ENCODE results near the gene KRT75. TPM values are rescaled to one million over a fixed set of nuclear protein-coding genes. Genes with fewer than 3 reads are reported as not detected.

The KRT75 gene
- total RNA-seq, 1 experiment from 2014 or later: not detected

DNA sequence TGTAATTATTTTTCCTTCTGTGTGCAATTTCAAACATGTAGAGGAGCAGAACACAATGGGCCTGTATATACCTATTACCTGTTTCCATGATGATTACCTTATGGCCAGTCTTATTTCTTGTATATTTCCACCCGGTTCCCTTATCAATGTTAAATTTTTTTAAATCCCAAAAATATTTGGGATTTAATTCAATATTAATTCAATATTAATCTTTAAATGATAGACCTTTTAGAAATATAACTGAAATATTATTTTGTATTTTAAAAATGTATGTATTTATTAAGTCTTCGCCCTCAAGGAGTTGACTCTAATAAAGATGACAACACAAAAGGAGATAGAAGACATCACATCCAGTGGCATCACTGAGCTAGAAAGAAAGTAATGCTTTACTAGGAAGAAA is 40.0 kb upstream of the KRT75 start:
- peaks cover 3% of the 10 kb centered on the region for H3K27me3 ChIP-seq (replicated peaks; ENCODE audit: insufficient read depth, low read depth, low read length, poor library complexity)
- intact Hi-C loops (cut with micrococcal nuclease; ENCODE audit: unreplicated experiment): no loop called here
- no peaks in the 10 kb centered on the region for H3K4me1 ChIP-seq (ENCODE audit: insufficient read depth, low read length, poor library complexity, severe bottlenecking)
- no peak overlapping the region for H3K4me3 ChIP-seq (ENCODE audit: low read depth, low read length, poor library complexity, severe bottlenecking)
- no peak for DNase-seq (ENCODE audit: low spot score)
- POLR2A ChIA-PET (ENCODE audit: low non-redundant PET): no interaction called here
- H3K36me3 ChIP-seq (ENCODE audit: insufficient read depth, low read length, poor library complexity, severe bottlenecking): no peaks in the 10 kb centered on the region
- BruUV-seq (replicated peaks): no TSS peak
- CTCF ChIA-PET: no interaction called here
- no peak for TF ChIP-seq EZH2 (IDR thresholded peaks at IDR 0.05; ENCODE audit: borderline replicate concordance, low read depth, low read length, poor library complexity, severe bottlenecking)
- TF ChIP-seq CTCF (conservative IDR thresholded peaks at IDR 0.05; ENCODE audit: low read depth, low read length): no peak
- H3K27ac ChIP-seq (ENCODE audit: low read depth, low read length, poor library complexity, severe bottlenecking): no peak overlapping the region
- no peaks in the 10 kb centered on the region for H3K9me3 ChIP-seq (ENCODE audit: low read depth, low read length, poor library complexity, severe bottlenecking)

DNA sequence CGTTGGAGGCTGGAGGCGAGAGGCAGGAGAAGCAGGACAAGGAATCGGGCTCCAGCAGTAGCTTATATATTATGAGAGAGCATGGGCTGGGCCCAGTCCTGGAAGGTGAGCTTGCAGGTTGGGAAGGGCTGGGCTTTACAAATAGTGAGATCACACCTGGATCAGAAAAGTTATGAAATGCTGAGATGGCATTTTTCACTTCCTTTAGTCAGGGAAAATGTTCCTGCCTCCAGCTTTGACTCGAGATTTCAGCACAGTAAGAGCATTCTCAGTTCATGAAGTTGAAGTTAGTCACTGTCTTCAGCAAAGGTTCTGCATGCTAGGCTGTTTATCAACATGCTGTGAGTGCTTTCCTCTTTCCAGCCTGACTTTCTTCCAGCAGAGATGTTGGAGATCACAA is 39.6 kb upstream of the KRT75 start, which contains the start of gene KRT6C:
Gene KRT6C, minus strand, starts transcription at position 38 of the 400 bp plus-strand sequence. CDS start 68 bp downstream, outside the sequence.
- TF ChIP-seq CTCF (conservative IDR thresholded peaks at IDR 0.05; ENCODE audit: low read depth, low read length) (no peak), EZH2 (IDR thresholded peaks at IDR 0.05; ENCODE audit: borderline replicate concordance, low read depth, low read length, poor library complexity, severe bottlenecking) (no peak)
- intact Hi-C loops (cut with micrococcal nuclease; ENCODE audit: unreplicated experiment): no loop called here
- Histone ChIP-seq H3K4me3 (ENCODE audit: low read depth, low read length, poor library complexity, severe bottlenecking) (no peak within 1 kb of the TSS), H3K27ac (ENCODE audit: low read depth, low read length, poor library complexity, severe bottlenecking) (no peak within 1 kb of the TSS), H3K27me3 (replicated peaks; ENCODE audit: insufficient read depth, low read depth, low read length, poor library complexity) (peaks cover 3% of the 10 kb centered on the region), H3K9me3 (ENCODE audit: low read depth, low read length, poor library complexity, severe bottlenecking) (no peaks in the 10 kb centered on the region), H3K36me3 (ENCODE audit: insufficient read depth, low read length, poor library complexity, severe bottlenecking) (no peaks in the 10 kb centered on the region), H3K4me1 (ENCODE audit: insufficient read depth, low read length, poor library complexity, severe bottlenecking) (no peaks in the 10 kb centered on the region)
- no TSS peak for BruUV-seq (replicated peaks)
- ChIA-PET POLR2A (ENCODE audit: low non-redundant PET) (no interaction called here), CTCF (no interaction called here)
- no peak for DNase-seq (ENCODE audit: low spot score)

DNA sequence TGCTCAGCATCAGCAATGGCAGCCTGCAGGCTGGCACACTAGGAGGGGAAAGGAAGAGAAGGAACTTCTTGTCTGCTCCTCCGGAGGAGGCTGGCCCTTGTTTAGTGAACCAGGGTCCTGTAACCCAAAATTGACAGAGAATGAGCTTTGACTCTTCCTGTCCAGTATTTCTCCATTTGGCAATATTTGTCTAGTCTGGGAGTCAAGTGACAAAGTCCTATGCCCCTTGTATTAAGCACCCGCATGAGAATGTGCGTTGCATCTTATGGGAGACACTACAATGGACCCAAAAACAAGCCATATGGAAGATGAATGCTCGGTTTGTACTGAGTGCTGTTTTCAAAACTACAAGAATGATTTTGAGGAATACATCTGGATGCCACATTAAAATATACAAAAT is 35.7 kb upstream of the KRT75 start:
- no peak overlapping the region for H3K4me3 ChIP-seq (ENCODE audit: low read depth, low read length, poor library complexity, severe bottlenecking)
- intact Hi-C loops (cut with micrococcal nuclease; ENCODE audit: unreplicated experiment): no loop called here
- ChIA-PET CTCF (no interaction called here), POLR2A (ENCODE audit: low non-redundant PET) (no interaction called here)
- H3K27ac ChIP-seq (ENCODE audit: low read depth, low read length, poor library complexity, severe bottlenecking): no peak overlapping the region
- peaks cover 10% of the 10 kb centered on the region for H3K27me3 ChIP-seq (replicated peaks; ENCODE audit: insufficient read depth, low read depth, low read length, poor library complexity)
- H3K4me1 ChIP-seq (ENCODE audit: insufficient read depth, low read length, poor library complexity, severe bottlenecking): no peaks in the 10 kb centered on the region
- DNase-seq (ENCODE audit: low spot score): no peak
- BruUV-seq (replicated peaks): no TSS peak
- no peak for TF ChIP-seq EZH2 (IDR thresholded peaks at IDR 0.05; ENCODE audit: borderline replicate concordance, low read depth, low read length, poor library complexity, severe bottlenecking)
- no peak for TF ChIP-seq CTCF (conservative IDR thresholded peaks at IDR 0.05; ENCODE audit: low read depth, low read length)
- H3K36me3 ChIP-seq (ENCODE audit: insufficient read depth, low read length, poor library complexity, severe bottlenecking): no peaks in the 10 kb centered on the region
- no peaks in the 10 kb centered on the region for H3K9me3 ChIP-seq (ENCODE audit: low read depth, low read length, poor library complexity, severe bottlenecking)

Measured in A673 (cell line).